Smooth muscle cell (in vitro differentiated cells): ENCODE results near the gene TARM1. TPM values are rescaled to one million over a fixed set of nuclear protein-coding genes. Genes with fewer than 3 reads are reported as not detected.
A peak's percentile ranks its signal among the peaks of the same experiment; 100 is the strongest.
"Not testable (repeated sequence)": the region's sequence is repeated elsewhere in the genome, so short reads cannot be mapped to it uniquely, and the experiment has no call there.

ENCODE experiments used
- DNase-seq: peaks from one replicate; lab custom pipeline; 2025; ENCODE audit not compliant: unreplicated experiment; lab: John Stamatoyannopoulos, UW
- H2AFZ ChIP-seq: fragments of 200-600 bp; sonication (generic); 2 replicates; pipeline ENCODE4 v1.6.0; 2016; ENCODE audit warnings: antibody characterized with exemption, low read depth, mild to moderate bottlenecking
- H3F3A ChIP-seq: fragments of 200-600 bp; sonication (generic); 2 replicates; pipeline ENCODE4 v1.6.0; 2017; ENCODE audit warnings: antibody characterized with exemption, low read depth
- H3K27ac ChIP-seq: fragments of 200-600 bp; sonication (generic); 2 replicates; pipeline ENCODE4 v1.5.1; 2016; ENCODE audit warnings: low read depth, mild to moderate bottlenecking
- H3K27me3 ChIP-seq: fragments of 200-600 bp; sonication (generic); 2 replicates; pipeline ENCODE4 v1.6.1; 2016; ENCODE audit warnings: low read depth, mild to moderate bottlenecking
- H3K36me3 ChIP-seq: fragments of 200-600 bp; sonication (generic); 2 replicates; pipeline ENCODE4 v1.5.1; 2016; ENCODE audit warnings: low read depth
- H3K4me1 ChIP-seq: fragments of 200-600 bp; sonication (generic); 2 replicates; pipeline ENCODE4 v1.5.1; 2016; ENCODE audit warnings: low read depth
- H3K4me2 ChIP-seq: fragments of 200-600 bp; sonication (generic); 2 replicates; pipeline ENCODE4 v1.6.0; 2016; ENCODE audit warnings: mild to moderate bottlenecking
- H3K4me3 ChIP-seq: fragments of 200-600 bp; sonication (generic); 2 replicates; pipeline ENCODE4 v1.5.1; 2016; ENCODE audit warnings: mild to moderate bottlenecking
- H3K79me2 ChIP-seq: fragments of 200-600 bp; sonication (generic); 2 replicates; pipeline ENCODE4 v1.6.0; 2016; ENCODE audit warnings: low read depth, mild to moderate bottlenecking
- H3K9ac ChIP-seq: fragments of 200-600 bp; sonication (generic); 2 replicates; pipeline ENCODE4 v1.6.0; 2016; ENCODE audit warnings: low read depth
- H3K9me3 ChIP-seq: fragments of 200-600 bp; sonication (generic); replicated peaks from 2 replicates; pipeline ENCODE4 v1.5.1; 2016; ENCODE audit warnings: low read depth
- H4K20me1 ChIP-seq: fragments of 200-600 bp; sonication (generic); 2 replicates; pipeline ENCODE4 v1.6.0; 2016; ENCODE audit warnings: low read depth
- WGBS: methylation state at CpG from one replicate; pipeline ENCODE4 v1.1.7; 2016; ENCODE audit warnings: low lambda C conversion rate; 5-methylcytosine and 5-hydroxymethylcytosine counted together
- polyA plus RNA-seq: library from polyadenylated mRNA; unstranded; fragments of >200 nt; fragmentation: Nextera tagmentation; extraction: Ambion mirVana; gene quantifications from 2 replicates; pipeline ENCODE4 v1.2.1, GENCODE V29; 2016
- total RNA-seq: library from RNA; depleted of rRNA; stranded (reverse); fragments of >200 nt; gene quantifications from 2 replicates; pipeline ENCODE4 v1.2.3, GENCODE V29; 2014
- TF ChIP-seq, protein P1 (sequence below): fragments of 200-600 bp; sonication (generic); IDR thresholded peaks from 2 replicates; pipeline ENCODE4 v1.5.1; 2017; ENCODE audit warnings: borderline replicate concordance, mild to moderate bottlenecking, antibody characterized with exemption; ENCODE audit not compliant: insufficient read depth, poor library complexity, severe bottlenecking

TARM1 gene
- total and polyA plus RNA-seq, 2 experiments from 2014 or later: not detected

DNA sequence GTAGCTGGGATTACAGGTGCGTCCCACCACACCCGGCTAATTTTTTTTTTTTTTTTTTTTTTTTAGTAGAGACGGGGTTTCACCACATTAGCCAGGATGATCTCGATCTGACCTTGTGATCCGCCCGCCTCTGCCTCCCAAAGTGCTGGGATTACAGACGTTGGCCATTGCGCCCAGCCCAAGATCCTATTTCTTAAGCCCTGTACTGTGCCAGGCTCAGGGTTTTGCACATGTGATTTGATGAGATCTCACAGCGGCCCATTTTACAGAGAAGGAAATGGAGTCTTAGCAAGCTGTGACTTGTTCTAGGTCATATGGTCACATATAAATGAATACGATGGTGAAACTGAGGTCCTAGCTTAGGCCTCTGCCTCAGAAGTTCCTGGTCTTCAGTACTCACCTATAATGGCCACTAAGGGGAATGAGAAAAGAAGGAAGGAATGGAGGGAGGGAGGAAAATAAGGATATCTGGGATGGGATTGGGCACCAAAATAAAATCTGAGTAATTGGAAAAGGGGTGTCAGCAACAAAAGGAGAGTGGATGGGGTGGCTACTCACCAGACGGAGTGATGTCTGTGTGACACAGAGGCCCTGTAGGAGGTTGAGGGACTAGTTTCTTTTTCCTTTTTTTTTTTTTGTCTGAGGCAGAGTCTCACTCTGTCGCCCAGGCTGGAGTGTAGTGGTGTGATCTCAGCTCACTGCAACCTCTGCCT is 18.2 kb upstream of the TARM1 start:
- Histone ChIP-seq H4K20me1 (no peaks in the 10 kb centered on the region), H3K4me2 (no peak overlapping the region), H2AFZ (no peak overlapping the region), H3K9ac (no peak overlapping the region), H3F3A (no peaks in the 10 kb centered on the region), H3K4me3 (no peak overlapping the region), H3K27me3 (peaks cover 3% of the 10 kb centered on the region), H3K27ac (no peak overlapping the region), H3K36me3 (no peaks in the 10 kb centered on the region), H3K9me3 (no peaks in the 10 kb centered on the region), H3K79me2 (peaks cover 16% of the 10 kb centered on the region), H3K4me1 (no peaks in the 10 kb centered on the region)
- TF ChIP-seq, protein P1, sequence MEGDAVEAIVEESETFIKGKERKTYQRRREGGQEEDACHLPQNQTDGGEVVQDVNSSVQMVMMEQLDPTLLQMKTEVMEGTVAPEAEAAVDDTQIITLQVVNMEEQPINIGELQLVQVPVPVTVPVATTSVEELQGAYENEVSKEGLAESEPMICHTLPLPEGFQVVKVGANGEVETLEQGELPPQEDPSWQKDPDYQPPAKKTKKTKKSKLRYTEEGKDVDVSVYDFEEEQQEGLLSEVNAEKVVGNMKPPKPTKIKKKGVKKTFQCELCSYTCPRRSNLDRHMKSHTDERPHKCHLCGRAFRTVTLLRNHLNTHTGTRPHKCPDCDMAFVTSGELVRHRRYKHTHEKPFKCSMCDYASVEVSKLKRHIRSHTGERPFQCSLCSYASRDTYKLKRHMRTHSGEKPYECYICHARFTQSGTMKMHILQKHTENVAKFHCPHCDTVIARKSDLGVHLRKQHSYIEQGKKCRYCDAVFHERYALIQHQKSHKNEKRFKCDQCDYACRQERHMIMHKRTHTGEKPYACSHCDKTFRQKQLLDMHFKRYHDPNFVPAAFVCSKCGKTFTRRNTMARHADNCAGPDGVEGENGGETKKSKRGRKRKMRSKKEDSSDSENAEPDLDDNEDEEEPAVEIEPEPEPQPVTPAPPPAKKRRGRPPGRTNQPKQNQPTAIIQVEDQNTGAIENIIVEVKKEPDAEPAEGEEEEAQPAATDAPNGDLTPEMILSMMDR: no peak
- DNase-seq: no peak
- 92% methylated on average over 12 of the region's 12 CpGs for whole genome bisulfite sequencing

DNA sequence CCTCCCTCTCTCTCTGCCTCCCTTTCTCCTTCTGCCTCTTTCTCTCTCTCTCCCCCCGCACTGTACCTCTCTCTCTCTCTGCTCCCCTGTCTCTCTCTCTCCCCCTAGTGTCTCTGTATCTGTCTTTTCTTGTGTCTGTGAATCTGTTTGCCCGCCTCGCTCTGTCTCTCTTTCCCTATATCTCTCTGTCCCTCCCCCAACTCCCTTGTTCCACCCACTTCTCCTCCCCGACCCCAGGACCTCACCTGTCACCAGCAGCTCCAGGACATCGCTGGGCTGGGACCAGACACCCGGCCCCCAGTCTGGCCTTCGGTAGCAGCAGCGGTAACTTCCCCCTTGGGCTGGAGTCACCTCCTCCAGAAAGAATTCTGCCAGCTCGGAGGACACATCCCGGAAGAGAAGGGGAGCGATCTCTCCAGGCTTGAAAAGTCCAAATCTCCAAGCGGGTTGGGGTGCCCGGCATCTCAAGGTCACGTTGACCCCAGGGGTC is 15.5 kb upstream of the TARM1 start:
- no peaks in the 10 kb centered on the region for H3K36me3 ChIP-seq
- H3K4me2 ChIP-seq: peak overlapping the region; percentile 79
- H2AFZ ChIP-seq: peak overlapping the region; percentile 61
- TF ChIP-seq, protein P1: peak; percentile 10
- no peak overlapping the region for H3K27ac ChIP-seq
- peaks cover 3% of the 10 kb centered on the region for H3K27me3 ChIP-seq
- no peak for DNase-seq
- WGBS: 14% methylated on average over 14 of the region's 14 CpGs
- H3K9me3 ChIP-seq: no peaks in the 10 kb centered on the region
- H3K79me2 ChIP-seq: no peaks in the 10 kb centered on the region
- H3K4me3 ChIP-seq: peak overlapping the region; percentile 30
- no peak overlapping the region for H3K9ac ChIP-seq
- no peaks in the 10 kb centered on the region for H4K20me1 ChIP-seq
- H3F3A ChIP-seq: no peaks in the 10 kb centered on the region
- no peaks in the 10 kb centered on the region for H3K4me1 ChIP-seq

DNA sequence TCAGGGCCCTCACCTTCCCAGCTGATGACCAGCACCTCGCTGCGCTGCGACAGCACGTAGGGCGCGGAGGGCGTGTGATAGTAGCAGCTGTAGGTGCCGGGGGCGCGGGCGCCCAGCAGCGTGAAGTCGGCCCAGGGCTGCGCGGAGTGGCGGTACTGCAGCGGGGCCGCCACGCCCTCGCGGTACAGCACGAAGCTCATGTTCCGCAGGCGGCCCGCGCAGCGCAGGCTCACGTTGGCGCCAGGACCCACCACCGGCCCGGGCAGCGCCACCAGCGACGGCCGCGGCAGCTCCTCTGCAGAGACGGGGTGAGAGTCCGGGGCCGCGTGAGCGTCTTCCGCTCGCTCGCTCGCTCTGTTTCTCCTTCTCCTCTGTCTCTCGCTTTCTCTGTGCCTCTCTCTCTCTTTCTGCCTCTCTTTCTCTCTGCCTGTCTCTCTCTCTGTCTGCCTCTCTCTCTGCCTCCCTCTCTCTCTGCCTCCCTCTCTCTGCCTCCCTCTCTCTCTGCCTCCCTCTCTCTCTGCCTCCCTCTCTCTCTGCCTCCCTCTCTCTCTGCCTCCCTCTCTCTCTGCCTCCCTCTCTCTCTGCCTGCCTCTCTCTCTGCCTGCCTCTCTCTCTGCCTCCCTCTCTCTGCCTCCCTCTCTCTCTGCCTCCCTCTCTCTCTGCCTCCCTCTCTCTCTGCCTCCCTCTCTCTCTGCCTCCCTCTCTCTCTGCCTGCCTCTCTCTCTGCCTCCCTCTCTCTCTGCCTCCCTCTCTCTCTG is 14.9 kb upstream of the TARM1 start:
- H3K27me3 ChIP-seq, H3F3A ChIP-seq, H3K79me2 ChIP-seq, H4K20me1 ChIP-seq, H3K4me1 ChIP-seq, H3K36me3 ChIP-seq, H3K9me3 ChIP-seq, DNase-seq, H3K27ac ChIP-seq, H3K9ac ChIP-seq: not testable (repeated sequence)
- 4% methylated on average over 33 of the region's 46 CpGs for WGBS
- Histone ChIP-seq H3K4me3 (peak overlapping the region; percentile 40), H3K4me2 (peak overlapping the region; percentile 87), H2AFZ (peak overlapping the region; percentile 61)

DNA sequence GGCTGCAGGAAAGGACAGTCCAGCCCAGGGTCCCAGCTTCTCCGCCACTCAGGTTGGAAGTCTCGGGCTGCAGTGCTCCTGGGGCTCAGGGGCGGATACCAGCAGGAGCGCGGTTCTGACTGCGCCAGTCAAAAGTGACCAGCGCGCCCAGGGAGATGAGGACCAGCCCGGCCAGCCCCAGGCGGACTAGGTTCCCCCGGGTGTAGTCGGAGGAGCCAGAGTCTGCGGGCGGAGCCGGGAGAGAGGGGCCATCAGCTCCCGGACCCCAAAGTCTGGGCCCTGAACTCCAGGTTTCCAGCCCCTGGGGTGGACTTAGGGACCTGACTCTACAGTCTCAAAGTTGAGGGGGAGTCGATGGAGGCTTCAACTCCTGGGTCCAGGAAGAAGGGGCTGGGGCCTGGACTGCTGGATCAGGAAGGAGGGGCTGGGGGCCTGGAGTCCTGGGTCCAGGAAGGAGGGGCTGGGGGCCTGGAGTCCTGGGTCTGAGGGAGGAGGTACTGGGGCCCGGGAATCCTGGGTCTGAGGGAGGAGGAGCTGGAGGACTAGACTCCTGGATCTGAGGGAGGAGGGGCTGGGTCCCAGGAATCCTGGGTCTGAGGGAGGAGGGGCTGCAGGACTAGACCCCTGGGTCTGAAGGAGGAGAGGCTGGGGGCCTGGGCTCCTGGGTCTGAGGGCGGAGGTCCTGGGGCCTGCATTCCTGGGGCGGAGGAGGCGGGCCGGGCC is 14.1 kb upstream of the TARM1 start:
- Histone ChIP-seq H3K9me3 (no peaks in the 10 kb centered on the region), H3K4me3 (peak overlapping the region; percentile 40), H3F3A (no peaks in the 10 kb centered on the region), H3K27ac (no peak overlapping the region), H3K36me3 (no peaks in the 10 kb centered on the region), H3K27me3 (peaks cover 3% of the 10 kb centered on the region), H3K9ac (no peak overlapping the region), H3K4me2 (peak overlapping the region; percentile 87), H2AFZ (peak overlapping the region; percentile 61), H4K20me1 (no peaks in the 10 kb centered on the region), H3K79me2 (no peaks in the 10 kb centered on the region), H3K4me1 (no peaks in the 10 kb centered on the region)
- WGBS: 80% methylated on average over 21 of the region's 22 CpGs
- TF ChIP-seq, protein P1: no peak
- no peak for DNase-seq
